ENCODE results near the gene ADAM15. TPM values are rescaled to one million over a fixed set of nuclear protein-coding genes. Genes with fewer than 3 reads are reported as not detected.

The ADAM15 gene
- total RNA-seq, 6 experiments from 2014 or later: 16.2 to 33.9 (median 26.4) TPM

DNA sequence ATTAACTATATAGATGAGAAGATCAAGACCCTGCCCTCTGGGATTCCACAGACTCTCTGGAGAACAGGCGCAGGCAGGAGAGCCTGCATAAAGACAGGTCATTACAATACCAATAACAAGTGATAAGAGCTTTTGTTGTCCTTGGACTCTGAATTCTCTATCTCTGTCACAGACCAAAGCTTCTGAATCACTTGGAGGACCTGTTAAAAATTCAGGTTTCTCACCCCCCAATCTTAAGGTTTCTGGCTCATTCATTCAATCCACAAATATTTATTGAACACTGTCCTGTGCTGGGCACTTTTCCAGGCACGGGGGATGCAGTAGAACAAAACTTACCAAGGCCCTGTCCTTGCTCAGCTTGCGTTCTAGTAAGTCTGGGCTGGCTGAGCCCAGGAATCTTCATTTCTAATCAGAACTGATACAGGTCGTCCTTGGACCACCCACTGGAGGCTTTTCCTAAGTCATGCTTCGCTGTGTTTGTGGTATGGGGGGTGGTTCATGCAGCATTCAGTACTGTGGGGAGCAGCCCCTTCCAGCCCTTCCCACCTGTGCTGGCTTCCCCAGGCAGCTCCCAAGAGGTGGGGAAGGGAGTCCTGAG, 13.8 kb downstream of the ADAM15 start:
- H3K4me1 ChIP-seq: peaks cover 0 to 27% (median 14%) of the 10 kb centered on the region in 4 donors
- TF ChIP-seq CTCF (IDR thresholded peaks at IDR 0.05) (no peak), POLR2A (IDR thresholded peaks at IDR 0.05) (no peak)
- no peak overlapping the region for H3K27ac ChIP-seq
- WGBS (ENCODE audit: insufficient coverage, low coverage, low lambda C conversion rate, missing lambda C conversion rate): 44% methylated on average over 4 of the region's 5 CpGs
- H3K4me3 ChIP-seq: no peak overlapping the region
- no peak for ATAC-seq
- no peaks in the 10 kb centered on the region for H3K36me3 ChIP-seq
- no peaks in the 10 kb centered on the region for H3K27me3 ChIP-seq
- no peak for DNase-seq
- intact Hi-C loops (cut with DNase I): no loop called here
- H3K9me3 ChIP-seq: no peaks in the 10 kb centered on the region

- H3K27ac ChIP-seq: no peak overlapping the region
- H3K9me3 ChIP-seq: no peaks in the 10 kb centered on the region
- no peak for TF ChIP-seq CTCF (IDR thresholded peaks at IDR 0.05)
- no peak overlapping the region for H3K4me3 ChIP-seq
- ATAC-seq (no peak), DNase-seq (no peak)
- intact Hi-C loops (cut with DNase I): no loop called here
- 86% methylated on average over 1 of the region's 8 CpGs for WGBS (ENCODE audit: insufficient coverage, low coverage, low lambda C conversion rate, missing lambda C conversion rate)
- no peaks in the 10 kb centered on the region for H3K27me3 ChIP-seq
- H3K36me3 ChIP-seq: no peaks in the 10 kb centered on the region
- peaks cover 0 to 39% (median 11%) of the 10 kb centered on the region in 4 donors for H3K4me1 ChIP-seq
These were observed 15.7 kb downstream of the ADAM15 start for GRCh38 chr1:155066777-155067176.

GRCh38 chr1:155068599-155068998, 17.5 kb downstream of the ADAM15 start:
- Histone ChIP-seq H3K27ac (no peak overlapping the region), H3K4me1 (peaks cover 0 to 25% (median 3%) of the 10 kb centered on the region in 4 donors), H3K27me3 (no peaks in the 10 kb centered on the region), H3K36me3 (no peaks in the 10 kb centered on the region), H3K9me3 (no peaks in the 10 kb centered on the region), H3K4me3 (no peak overlapping the region)
- WGBS (ENCODE audit: insufficient coverage, low coverage, low lambda C conversion rate, missing lambda C conversion rate): no CpG with 5 or more reads among the region's 3 CpGs
- ATAC-seq: no peak
- intact Hi-C loops (cut with DNase I): no loop called here
- TF ChIP-seq CTCF (IDR thresholded peaks at IDR 0.05) (no peak), POLR2A (IDR thresholded peaks at IDR 0.05) (no peak)
- DNase-seq: no peak

DNA sequence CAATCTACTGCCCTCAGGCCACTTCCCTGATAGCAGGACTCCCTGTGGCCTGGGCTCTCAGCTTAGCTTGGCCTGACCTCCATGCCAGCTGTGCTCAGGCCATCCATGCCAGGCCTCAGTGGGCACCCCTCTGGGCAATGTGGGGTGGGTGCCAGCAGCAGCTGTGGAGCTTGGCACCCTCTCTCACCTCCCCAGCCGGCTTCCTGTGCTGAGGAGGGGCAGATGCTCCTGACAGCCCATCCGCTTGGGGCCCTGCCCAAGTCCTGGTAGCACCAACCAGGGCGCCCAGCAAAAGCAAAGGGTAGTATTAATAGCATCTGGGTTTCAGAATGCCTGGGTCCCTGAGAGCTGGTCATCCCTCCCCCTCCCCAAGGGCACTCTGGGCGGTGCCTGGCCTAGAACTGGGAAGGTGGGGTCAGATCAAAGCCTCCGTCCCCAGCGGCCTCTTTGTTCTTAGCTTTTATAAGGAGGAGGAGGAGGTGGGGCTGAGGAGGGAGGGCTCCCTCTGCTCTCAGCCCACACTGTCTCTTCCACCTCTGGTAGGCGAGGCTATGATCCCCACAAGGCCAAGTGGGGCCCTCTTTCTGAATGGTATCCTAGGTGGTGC, 18.5 kb downstream of the ADAM15 start:
- no peak for DNase-seq
- intact Hi-C loops (cut with DNase I): no loop called here
- Histone ChIP-seq H3K27me3 (no peaks in the 10 kb centered on the region), H3K4me1 (peaks cover 0 to 18% (median 0%) of the 10 kb centered on the region in 4 donors), H3K4me3 (no peak overlapping the region), H3K36me3 (no peaks in the 10 kb centered on the region), H3K27ac (no peak overlapping the region), H3K9me3 (no peaks in the 10 kb centered on the region)
- WGBS (ENCODE audit: insufficient coverage, low coverage, low lambda C conversion rate, missing lambda C conversion rate): 50% methylated on average over 2 of the region's 7 CpGs
- ATAC-seq: peak in 1 of 4 donors; percentile 2
- TF ChIP-seq CTCF (IDR thresholded peaks at IDR 0.05) (no peak), POLR2A (IDR thresholded peaks at IDR 0.05) (no peak)

Data from right lobe of liver (tissue), 6 donors.